ENCODE results near the gene PNCK. TPM values are rescaled to one million over a fixed set of nuclear protein-coding genes. Genes with fewer than 3 reads are reported as not detected.
"Not testable (repeated sequence)": the region's sequence is repeated elsewhere in the genome, so short reads cannot be mapped to it uniquely, and the experiment has no call there.

PNCK gene
- total and polyA plus RNA-seq, 9 donors = 0.93 to 10.6 (median 3.5) TPM

DNA sequence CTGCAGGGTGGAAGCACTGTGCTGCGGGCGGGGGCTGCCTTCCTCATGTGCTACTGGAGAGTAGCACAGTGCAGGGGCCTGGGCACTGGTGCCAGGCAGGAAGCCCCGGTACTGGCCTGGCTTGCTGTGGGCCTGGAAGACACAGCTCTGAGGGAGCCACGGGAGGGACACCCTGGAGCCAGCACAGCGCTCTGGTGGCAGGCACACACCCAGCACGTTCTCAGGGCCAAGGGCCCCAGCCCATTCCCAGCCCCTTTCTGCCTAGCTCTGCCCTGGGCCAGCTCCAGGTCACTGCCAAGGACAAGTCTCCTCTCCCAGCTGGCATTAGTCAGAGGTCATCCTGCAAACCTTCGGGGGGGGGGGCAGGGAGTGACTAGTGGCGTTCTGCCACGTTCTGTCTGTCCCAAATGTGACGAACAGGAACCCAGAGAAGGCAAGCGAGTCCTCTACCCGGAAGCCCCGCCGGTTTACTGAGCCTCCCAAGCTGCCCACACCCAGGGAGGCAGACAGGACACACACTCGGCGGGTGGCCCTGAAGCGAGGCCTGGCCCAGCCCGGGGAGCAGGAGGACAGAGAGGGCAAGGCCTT lies 26.3 kb upstream of the PNCK start:
- not testable (repeated sequence) for H3K27me3 ChIP-seq (ENCODE audit: control insufficient read depth, insufficient read depth, low read length); H3K9me3 ChIP-seq (replicated peaks; ENCODE audit: control insufficient read depth, low read depth, low read length); DNase-seq; H3K4me3 ChIP-seq (ENCODE audit: low read length)
- Histone ChIP-seq H3K36me3 (ENCODE audit: control insufficient read depth, insufficient read depth, low read length) (peaks cover 32% of the 10 kb centered on the region), H3K4me1 (ENCODE audit: control insufficient read depth, insufficient read depth, low read length) (peaks cover 27% of the 10 kb centered on the region), H3K27ac (ENCODE audit: low read length) (peak overlapping the region; percentile 35)
- WGBS (ENCODE audit: insufficient coverage) = 81% methylated on average over 15 of the region's 18 CpGs

DNA sequence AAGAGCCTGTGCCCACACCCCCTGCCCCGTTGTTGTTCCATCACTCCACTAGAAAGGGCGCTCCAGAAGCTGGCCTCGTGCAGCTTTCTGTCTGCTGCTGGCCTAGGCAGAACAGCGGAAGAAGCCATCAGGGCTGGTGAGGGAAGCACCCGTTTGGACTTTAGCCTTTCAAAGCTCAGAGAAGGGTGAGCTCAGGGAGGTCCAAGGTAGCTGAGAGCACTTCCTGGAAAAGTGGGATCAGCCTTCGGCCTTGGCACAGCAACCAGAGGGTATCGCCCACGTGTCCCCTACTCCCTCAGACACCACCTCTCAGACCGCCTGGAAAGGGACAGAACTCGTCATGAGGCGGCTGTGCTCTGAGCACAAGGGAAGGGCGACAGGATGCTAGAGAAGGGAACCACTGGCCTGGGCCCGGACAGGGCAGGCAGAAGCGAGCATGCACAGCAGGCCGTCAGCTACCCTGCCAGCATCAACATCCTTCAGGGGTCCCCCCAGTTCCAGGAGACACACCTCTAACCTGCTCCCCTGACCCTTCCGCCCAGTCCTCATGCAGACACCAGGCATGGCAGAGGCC lies 25.7 kb upstream of the PNCK start:
- H3K36me3 ChIP-seq (ENCODE audit: control insufficient read depth, insufficient read depth, low read length) = peaks cover 34% of the 10 kb centered on the region
- WGBS (ENCODE audit: insufficient coverage) = 82% methylated on average over 11 of the region's 16 CpGs
- H3K27ac ChIP-seq (ENCODE audit: low read length) = not testable (repeated sequence)

DNA sequence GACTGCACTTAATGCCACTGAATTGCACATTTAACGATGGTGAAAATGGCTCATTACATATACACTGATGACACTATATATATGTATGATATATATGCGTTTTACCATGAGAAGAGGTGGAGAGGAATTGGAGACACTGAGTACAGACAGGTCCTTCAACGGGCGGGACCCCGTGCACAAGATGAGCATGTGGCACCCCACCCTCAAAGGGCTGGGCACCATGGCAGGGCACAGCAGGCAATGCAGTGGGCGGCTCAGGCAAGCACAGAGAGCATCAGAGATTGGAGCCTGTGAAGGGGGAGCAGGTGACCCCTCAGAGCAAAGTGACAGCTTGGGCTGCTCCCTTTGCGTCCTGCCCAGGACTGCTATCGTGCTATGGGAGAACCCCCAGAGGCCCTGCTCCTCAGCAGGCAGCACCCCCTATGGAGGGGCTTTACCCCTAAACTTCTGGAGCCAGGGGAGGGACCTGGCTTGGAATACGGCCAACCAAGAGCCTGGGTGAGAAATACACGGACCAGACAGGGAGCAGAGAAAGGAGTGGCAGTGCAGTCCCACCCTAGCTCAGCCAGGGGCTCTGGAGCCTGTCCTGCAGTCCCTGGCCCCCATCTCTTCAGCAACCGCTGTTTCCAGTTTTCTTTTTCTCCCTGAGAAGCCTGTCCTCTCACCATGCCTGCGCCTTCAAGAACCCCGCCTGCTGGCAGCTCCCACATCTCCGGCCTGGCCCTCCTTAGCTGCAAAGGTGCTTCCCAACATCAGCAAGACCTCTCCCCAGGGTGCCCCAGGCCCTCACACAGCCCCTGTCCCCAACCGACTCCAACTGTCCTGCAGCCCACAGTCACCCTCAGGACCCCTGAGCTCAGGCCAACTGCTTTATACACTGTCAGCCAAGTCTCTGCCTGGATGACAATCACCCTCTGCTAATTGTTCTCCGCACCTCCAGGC lies 24.6 kb upstream of the PNCK start:
- no peak overlapping the region for H3K27ac ChIP-seq (ENCODE audit: low read length)
- no peak for DNase-seq

More for the DNA sequence above, 25.7 kb upstream of the PNCK start:
- not testable (repeated sequence) for DNase-seq; H3K4me3 ChIP-seq (ENCODE audit: low read length); H3K9me3 ChIP-seq (replicated peaks; ENCODE audit: control insufficient read depth, low read depth, low read length); H3K27me3 ChIP-seq (ENCODE audit: control insufficient read depth, insufficient read depth, low read length)
- peaks cover 24% of the 10 kb centered on the region for H3K4me1 ChIP-seq (ENCODE audit: control insufficient read depth, insufficient read depth, low read length)

DNA sequence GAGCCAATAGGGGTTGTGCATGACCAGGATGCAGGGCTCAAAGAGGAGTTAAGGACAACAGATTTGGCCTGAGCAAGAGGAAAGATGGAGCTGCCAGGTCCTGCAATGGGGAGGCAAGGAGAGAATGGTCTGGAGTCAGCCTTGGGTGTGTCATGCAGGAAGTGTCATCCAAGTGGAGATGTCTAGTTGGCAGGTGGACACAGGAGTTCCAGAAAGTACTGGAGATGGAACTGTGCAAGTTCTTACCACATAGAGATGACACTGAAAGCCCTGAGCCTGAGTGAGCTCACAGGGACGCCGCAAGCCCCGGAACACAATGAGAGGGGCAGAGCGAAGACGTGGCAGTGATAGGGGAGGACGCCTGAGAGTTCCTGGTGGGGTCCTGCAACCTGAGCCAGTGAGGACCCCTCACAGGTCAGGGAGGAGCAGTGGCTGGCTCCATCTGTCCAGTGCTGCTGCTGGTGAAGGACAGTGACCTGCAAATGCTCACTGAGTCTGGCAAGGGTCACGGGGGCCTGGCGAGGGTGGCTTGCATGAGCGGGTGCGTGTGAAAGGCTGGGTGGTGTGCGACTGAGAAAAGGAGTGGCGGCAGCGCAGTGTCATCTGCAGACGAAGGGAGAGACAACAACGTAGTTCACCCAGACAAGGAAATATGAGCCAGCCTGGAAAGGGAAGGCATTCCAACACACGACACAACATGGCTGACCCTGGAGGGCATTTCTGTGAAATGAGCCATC lies 23.5 kb upstream of the PNCK start:
- peak overlapping the region; percentile 7 for H3K27ac ChIP-seq (ENCODE audit: low read length)
- H3K36me3 ChIP-seq (ENCODE audit: control insufficient read depth, insufficient read depth, low read length) = peaks cover 21% of the 10 kb centered on the region
- peaks cover 11% of the 10 kb centered on the region for H3K4me1 ChIP-seq (ENCODE audit: control insufficient read depth, insufficient read depth, low read length)
- not testable (repeated sequence) for H3K27me3 ChIP-seq (ENCODE audit: control insufficient read depth, insufficient read depth, low read length); H3K9me3 ChIP-seq (replicated peaks; ENCODE audit: control insufficient read depth, low read depth, low read length); DNase-seq; H3K4me3 ChIP-seq (ENCODE audit: low read length)
- 89% methylated on average over 16 of the region's 16 CpGs for WGBS (ENCODE audit: insufficient coverage)

More for the DNA sequence above, 24.6 kb upstream of the PNCK start:
- H3K4me1 ChIP-seq (ENCODE audit: control insufficient read depth, insufficient read depth, low read length) = peaks cover 13% of the 10 kb centered on the region
- no peaks in the 10 kb centered on the region for H3K27me3 ChIP-seq (ENCODE audit: control insufficient read depth, insufficient read depth, low read length)
- H3K9me3 ChIP-seq (replicated peaks; ENCODE audit: control insufficient read depth, low read depth, low read length) = no peaks in the 10 kb centered on the region
- peaks cover 26% of the 10 kb centered on the region for H3K36me3 ChIP-seq (ENCODE audit: control insufficient read depth, insufficient read depth, low read length)
- no peak overlapping the region for H3K4me3 ChIP-seq (ENCODE audit: low read length)
- WGBS (ENCODE audit: insufficient coverage) = 77% methylated on average over 7 of the region's 16 CpGs

DNA sequence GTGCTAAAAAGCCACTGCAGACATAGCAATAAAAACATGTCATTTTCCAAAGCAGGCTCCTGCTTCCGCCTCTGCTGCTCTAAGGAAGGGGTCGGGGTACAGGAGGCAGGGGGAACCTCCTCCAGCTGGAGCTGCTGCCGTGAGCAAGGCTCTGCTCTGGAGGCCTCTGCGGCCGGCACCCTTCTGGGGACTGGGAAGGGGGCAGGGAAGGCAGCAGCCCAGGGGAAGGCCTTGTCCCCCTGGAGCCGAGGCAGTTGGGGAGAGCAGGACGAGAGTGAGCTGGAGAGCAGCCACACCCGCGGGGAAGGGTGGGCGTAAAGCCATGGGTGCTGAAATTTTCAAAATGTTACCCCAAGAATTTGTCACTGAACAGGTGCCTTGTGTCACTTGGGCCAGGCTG lies 22.9 kb upstream of the PNCK start:
- DNase-seq; H3K27me3 ChIP-seq (ENCODE audit: control insufficient read depth, insufficient read depth, low read length); H3K27ac ChIP-seq (ENCODE audit: low read length); H3K9me3 ChIP-seq (replicated peaks; ENCODE audit: control insufficient read depth, low read depth, low read length); H3K4me3 ChIP-seq (ENCODE audit: low read length): not testable (repeated sequence)
- peaks cover 13% of the 10 kb centered on the region for H3K4me1 ChIP-seq (ENCODE audit: control insufficient read depth, insufficient read depth, low read length)
- WGBS (ENCODE audit: insufficient coverage) = 81% methylated on average over 10 of the region's 10 CpGs
- peaks cover 18% of the 10 kb centered on the region for H3K36me3 ChIP-seq (ENCODE audit: control insufficient read depth, insufficient read depth, low read length)

DNA sequence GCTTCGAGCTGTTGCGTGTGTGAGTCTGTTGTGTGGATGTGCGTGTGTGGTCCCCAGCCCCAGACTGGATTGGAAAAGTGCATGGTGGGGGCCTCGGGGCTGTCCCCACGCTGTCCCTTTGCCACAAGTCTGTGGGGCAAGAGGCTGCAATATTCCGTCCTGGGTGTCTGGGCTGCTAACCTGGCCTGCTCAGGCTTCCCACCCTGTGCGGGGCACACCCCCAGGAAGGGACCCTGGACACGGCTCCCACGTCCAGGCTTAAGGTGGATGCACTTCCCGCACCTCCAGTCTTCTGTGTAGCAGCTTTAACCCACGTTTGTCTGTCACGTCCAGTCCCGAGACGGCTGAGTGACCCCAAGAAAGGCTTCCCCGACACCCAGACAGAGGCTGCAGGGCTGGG lies 22.5 kb upstream of the PNCK start:
- Histone ChIP-seq H3K9me3 (replicated peaks; ENCODE audit: control insufficient read depth, low read depth, low read length) (no peaks in the 10 kb centered on the region), H3K4me1 (ENCODE audit: control insufficient read depth, insufficient read depth, low read length) (peaks cover 12% of the 10 kb centered on the region), H3K27ac (ENCODE audit: low read length) (no peak overlapping the region), H3K27me3 (ENCODE audit: control insufficient read depth, insufficient read depth, low read length) (no peaks in the 10 kb centered on the region), H3K36me3 (ENCODE audit: control insufficient read depth, insufficient read depth, low read length) (peaks cover 16% of the 10 kb centered on the region), H3K4me3 (ENCODE audit: low read length) (no peak overlapping the region)
- WGBS (ENCODE audit: insufficient coverage) = 80% methylated on average over 9 of the region's 15 CpGs
- DNase-seq = no peak

DNA sequence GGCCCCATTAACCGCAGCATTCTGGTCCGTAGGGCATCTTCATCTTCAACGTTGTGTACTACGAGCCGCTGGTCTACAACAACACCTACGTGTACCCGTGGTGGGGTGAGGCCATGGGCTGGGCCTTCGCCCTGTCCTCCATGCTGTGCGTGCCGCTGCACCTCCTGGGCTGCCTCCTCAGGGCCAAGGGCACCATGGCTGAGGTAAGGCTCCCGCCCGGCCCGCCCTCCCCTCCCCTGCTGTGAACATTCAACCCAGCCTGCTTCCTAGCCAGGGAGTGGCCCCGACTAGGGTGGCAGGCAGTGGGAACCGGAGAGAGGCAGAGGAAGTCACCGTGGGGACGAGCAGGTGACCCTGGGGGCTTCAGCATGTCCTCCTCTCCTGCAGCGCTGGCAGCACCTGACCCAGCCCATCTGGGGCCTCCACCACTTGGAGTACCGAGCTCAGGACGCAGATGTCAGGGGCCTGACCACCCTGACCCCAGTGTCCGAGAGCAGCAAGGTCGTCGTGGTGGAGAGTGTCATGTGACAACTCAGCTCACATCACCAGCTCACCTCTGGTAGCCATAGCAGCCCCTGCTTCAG lies 21.2 kb upstream of the PNCK start:
- Histone ChIP-seq H3K4me1 (ENCODE audit: control insufficient read depth, insufficient read depth, low read length) (peaks cover 11% of the 10 kb centered on the region), H3K27ac (ENCODE audit: low read length) (no peak overlapping the region)
- WGBS (ENCODE audit: insufficient coverage) = 90% methylated on average over 20 of the region's 23 CpGs

DNA sequence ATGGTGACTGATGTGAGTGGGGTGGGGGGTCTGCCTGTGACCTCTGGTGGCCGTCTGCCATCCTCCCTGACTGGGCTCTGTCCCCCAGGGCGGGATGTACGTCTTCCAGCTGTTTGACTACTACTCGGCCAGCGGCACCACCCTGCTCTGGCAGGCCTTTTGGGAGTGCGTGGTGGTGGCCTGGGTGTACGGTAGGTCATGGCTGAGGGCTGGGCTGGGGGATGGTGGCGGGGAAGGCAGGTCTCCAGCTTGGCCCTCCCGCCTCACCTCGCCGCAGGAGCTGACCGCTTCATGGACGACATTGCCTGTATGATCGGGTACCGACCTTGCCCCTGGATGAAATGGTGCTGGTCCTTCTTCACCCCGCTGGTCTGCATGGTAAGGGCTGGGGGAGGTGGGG lies 20.6 kb upstream of the PNCK start:
- WGBS (ENCODE audit: insufficient coverage) = 83% methylated on average over 6 of the region's 16 CpGs
- Histone ChIP-seq H3K36me3 (ENCODE audit: control insufficient read depth, insufficient read depth, low read length) (peaks cover 14% of the 10 kb centered on the region), H3K4me1 (ENCODE audit: control insufficient read depth, insufficient read depth, low read length) (peaks cover 11% of the 10 kb centered on the region)
- not testable (repeated sequence) for H3K4me3 ChIP-seq (ENCODE audit: low read length); DNase-seq; H3K27ac ChIP-seq (ENCODE audit: low read length); H3K9me3 ChIP-seq (replicated peaks; ENCODE audit: control insufficient read depth, low read depth, low read length); H3K27me3 ChIP-seq (ENCODE audit: control insufficient read depth, insufficient read depth, low read length)

More for the DNA sequence above, 21.2 kb upstream of the PNCK start:
- H3K27me3 ChIP-seq (ENCODE audit: control insufficient read depth, insufficient read depth, low read length) = no peaks in the 10 kb centered on the region
- no peaks in the 10 kb centered on the region for H3K9me3 ChIP-seq (replicated peaks; ENCODE audit: control insufficient read depth, low read depth, low read length)
- H3K36me3 ChIP-seq (ENCODE audit: control insufficient read depth, insufficient read depth, low read length) = peaks cover 14% of the 10 kb centered on the region
- no peak overlapping the region for H3K4me3 ChIP-seq (ENCODE audit: low read length)
- DNase-seq = no peak

DNA sequence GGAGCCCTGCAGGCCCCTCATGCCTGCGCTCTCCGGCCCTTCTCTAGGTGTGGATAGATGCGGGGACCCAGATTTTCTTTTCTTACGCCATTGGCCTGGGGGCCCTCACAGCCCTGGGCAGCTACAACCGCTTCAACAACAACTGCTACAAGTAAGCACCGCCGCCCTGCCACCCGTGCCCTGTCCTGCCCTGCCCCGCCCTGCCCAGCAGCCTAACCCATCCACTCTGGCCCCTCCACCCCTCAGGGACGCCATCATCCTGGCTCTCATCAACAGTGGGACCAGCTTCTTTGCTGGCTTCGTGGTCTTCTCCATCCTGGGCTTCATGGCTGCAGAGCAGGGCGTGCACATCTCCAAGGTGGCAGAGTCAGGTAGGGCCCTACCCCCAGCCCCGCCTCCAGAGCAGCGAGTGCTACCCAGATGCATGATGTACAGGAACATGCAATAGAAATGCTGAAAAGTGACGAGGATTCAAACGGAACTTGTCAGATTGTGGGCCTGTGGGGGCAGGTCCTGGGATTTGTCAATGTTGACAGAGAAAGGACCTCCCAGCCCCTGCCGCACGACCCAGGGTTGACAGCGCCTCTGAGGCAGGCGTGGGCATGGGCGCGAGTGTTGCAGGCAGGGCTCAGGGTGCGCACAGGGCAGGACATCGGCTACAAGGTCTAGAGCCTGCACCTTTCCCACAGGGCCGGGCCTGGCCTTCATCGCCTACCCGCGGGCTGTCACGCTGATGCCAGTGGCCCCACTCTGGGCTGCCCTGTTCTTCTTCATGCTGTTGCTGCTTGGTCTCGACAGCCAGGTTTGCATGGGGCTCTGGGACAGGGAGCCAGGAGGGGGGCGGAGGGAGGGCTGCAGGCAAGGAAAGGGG lies 19.8 kb upstream of the PNCK start:
- Histone ChIP-seq H3K27me3 (ENCODE audit: control insufficient read depth, insufficient read depth, low read length) (no peaks in the 10 kb centered on the region), H3K36me3 (ENCODE audit: control insufficient read depth, insufficient read depth, low read length) (peaks cover 14% of the 10 kb centered on the region), H3K27ac (ENCODE audit: low read length) (no peak overlapping the region), H3K4me3 (ENCODE audit: low read length) (no peak overlapping the region), H3K9me3 (replicated peaks; ENCODE audit: control insufficient read depth, low read depth, low read length) (no peaks in the 10 kb centered on the region), H3K4me1 (ENCODE audit: control insufficient read depth, insufficient read depth, low read length) (peaks cover 11% of the 10 kb centered on the region)
- no peak for DNase-seq
- 77% methylated on average over 24 of the region's 31 CpGs for WGBS (ENCODE audit: insufficient coverage)

Measured in muscle of leg (tissue), 11 donors.